Endothelial cell of umbilical vein (primary cell): ENCODE data around the gene TRIM49D2. TPM values are rescaled to one million over a fixed set of nuclear protein-coding genes. Genes with fewer than 3 reads are reported as not detected.
"Not testable (repeated sequence)": the region's sequence is repeated elsewhere in the genome, so short reads cannot be mapped to it uniquely, and the experiment has no call there.

Experiments used
- BruUV-seq: library from RNA; stranded (reverse); fragments of 400-500 nt; replicated peaks from 2 replicates; lab custom pipeline; 2021; lab: Mats Ljungman, UMichigan
- CTCF ChIA-PET: fragments of 300-600, 350-600 bp; sonication (Branson Sonifier 250); formaldehyde crosslinking; loops from one replicate; lab custom pipeline; 2021; ENCODE audit warnings: antibody characterized with exemption, inconsistent platforms; lab: Charles Lee
- POLR2A ChIA-PET: fragments of 300-600, 350-600 bp; sonication (Branson Sonifier 250); formaldehyde crosslinking; loops from one replicate; lab custom pipeline; 2021; ENCODE audit warnings: antibody characterized with exemption, inconsistent platforms; lab: Charles Lee
- DNase-seq: peaks from one replicate; pipeline ENCODE4 v3.0.0-alpha.2; 2011; ENCODE audit warnings: low read depth, low spot score
- FAIRE-seq: peaks from 2 replicates; lab custom pipeline; 2011; peaks lifted over from hg19 to GRCh38; lab: Jason Lieb, UNC
- H2AFZ ChIP-seq: 2 replicates; pipeline ENCODE4 v1.6.0; 2012; ENCODE audit warnings: low read depth, low read length, control low read depth, inconsistent platforms
- H3K27ac ChIP-seq: 2 replicates; pipeline ENCODE4 v1.5.1; 2011; ENCODE audit warnings: low read depth, mild to moderate bottlenecking, control low read depth, low read length, moderate library complexity; ENCODE audit not compliant: insufficient read depth
- H3K27me3 ChIP-seq, 2 experiments: 2 replicates each; pipeline versions ENCODE4 v1.6.0 to v1.6.1; 2011; ENCODE audit warnings: low read length in 2 of 2, mixed read lengths in 1 of 2; ENCODE audit not compliant: control insufficient read depth in 2 of 2, insufficient read depth in 2 of 2
- H3K36me3 ChIP-seq, 2 experiments: 2 replicates in 1 of 2; 3 replicates in 1 of 2; pipeline ENCODE4 v1.5.1; 2011; ENCODE audit warnings: low read length in 2 of 2, mild to moderate bottlenecking in 1 of 2, moderate library complexity in 1 of 2; ENCODE audit not compliant: control insufficient read depth in 2 of 2, insufficient read depth in 2 of 2; ENCODE audit errors: extremely low read depth in 1 of 2
- H3K4me1 ChIP-seq: 3 replicates; pipeline ENCODE4 v1.5.1; 2011; ENCODE audit warnings: mild to moderate bottlenecking, low read length; ENCODE audit not compliant: control insufficient read depth, insufficient read depth; ENCODE audit errors: extremely low read depth
- H3K4me2 ChIP-seq: 2 replicates; pipeline ENCODE4 v1.6.1; 2011; ENCODE audit warnings: low read length, control low read depth, mixed read lengths; ENCODE audit not compliant: insufficient read depth
- H3K4me3 ChIP-seq, 3 experiments: fragments of 200-600 bp in 1 of 3; sonication (generic), shearing (Covaris generic) in 1 of 3; replicated peaks in 1 of 3; 2 replicates each; pipeline ENCODE4 v1.5.1; 2011 to 2016; ENCODE audit warnings: control low read depth in 3 of 3, low read length in 3 of 3, mild to moderate bottlenecking in 2 of 3, inconsistent platforms in 1 of 3, low read depth in 1 of 3, moderate library complexity in 1 of 3; ENCODE audit not compliant: insufficient read depth in 1 of 3
- H3K79me2 ChIP-seq: 2 replicates; pipeline ENCODE4 v1.6.0; 2012; ENCODE audit warnings: low read length, inconsistent platforms; ENCODE audit not compliant: control insufficient read depth, insufficient read depth
- H3K9ac ChIP-seq: replicated peaks from 2 replicates; pipeline ENCODE3; 2011; ENCODE audit warnings: low read length, control low read depth; ENCODE audit not compliant: insufficient read depth; ENCODE audit errors: extremely low read depth
- H3K9me1 ChIP-seq: replicated peaks from 3 replicates; pipeline ENCODE4 v1.6.0; 2011; ENCODE audit warnings: mild to moderate bottlenecking, low read length; ENCODE audit not compliant: control insufficient read depth, insufficient read depth; ENCODE audit errors: extremely low read depth
- H3K9me3 ChIP-seq: replicated peaks from 2 replicates; pipeline ENCODE4 v1.5.1; 2012; ENCODE audit warnings: low read length, inconsistent platforms; ENCODE audit not compliant: control insufficient read depth, insufficient read depth
- H4K20me1 ChIP-seq: replicated peaks from 2 replicates; pipeline ENCODE3; 2011; ENCODE audit warnings: mild to moderate bottlenecking, low read length; ENCODE audit not compliant: control insufficient read depth, insufficient read depth; ENCODE audit errors: extremely low read depth
- EZH2 ChIP-seq: IDR thresholded peaks from 2 replicates; pipeline ENCODE4 v1.6.1; 2012; ENCODE audit warnings: borderline replicate concordance, low read depth, mild to moderate bottlenecking, moderate library complexity, low read length, inconsistent platforms; ENCODE audit not compliant: severe bottlenecking
- FOS ChIP-seq: IDR thresholded peaks from 2 replicates; pipeline ENCODE4 v1.6.1; 2011; ENCODE audit warnings: mild to moderate bottlenecking, low read length, moderate library complexity, borderline replicate concordance; ENCODE audit not compliant: insufficient read depth
- GATA2 ChIP-seq: IDR thresholded peaks from 2 replicates; pipeline ENCODE4 v1.7.0; 2011; ENCODE audit warnings: low read depth, mild to moderate bottlenecking, moderate library complexity, mixed read lengths, low read length; ENCODE audit not compliant: insufficient read length, insufficient read depth
- JUN ChIP-seq: IDR thresholded peaks from 2 replicates; pipeline ENCODE4 v1.6.1; 2011; ENCODE audit warnings: borderline replicate concordance, low read depth; ENCODE audit not compliant: insufficient read length, insufficient read depth
- MYC ChIP-seq: IDR thresholded peaks from one replicate; pipeline ENCODE4 v1.6.1; 2011; ENCODE audit warnings: mild to moderate bottlenecking, low read depth, low read length
- POLR2A ChIP-seq: IDR thresholded peaks from 2 replicates; pipeline ENCODE4 v1.6.1; 2012; ENCODE audit warnings: low read depth, mild to moderate bottlenecking, control low read depth, low read length
- POLR2AphosphoS5 ChIP-seq: IDR thresholded peaks from 2 replicates; pipeline ENCODE4 v1.6.1; 2012; ENCODE audit warnings: low read depth, mild to moderate bottlenecking, control low read depth, low read length, moderate library complexity; ENCODE audit not compliant: insufficient read depth
- dilution Hi-C: fragments of 300-500 bp; cut with MboI; formaldehyde crosslinking; loops from one replicate; pipeline ENCODE4 v1.15.0; 2019; ENCODE audit warnings: low sequenced_read_pairs; ENCODE audit not compliant: extremely low pct_ligation_motif_present
- intact Hi-C: fragments of 100-400 bp; cut with micrococcal nuclease; formaldehyde crosslinking; loops from one replicate; pipeline ENCODE4 v1.10.0; 2022
- polyA plus RNA-seq, 4 experiments: library from polyadenylated mRNA; depleted of rRNA in 3 of 4; stranded (reverse) in 3 of 4; unstranded in 1 of 4; fragments of >200 nt; gene quantifications; 2 replicates each; pipeline versions ENCODE4 v1.2.1 to v1.2.3, GENCODE V29; 2011 to 2012; ENCODE audit warnings: missing spikeins in 1 of 4
- total RNA-seq: library from RNA; stranded (reverse); gene quantifications from 2 replicates; pipeline ENCODE4 v1.2.3, GENCODE V29; 2021
- TF ChIP-seq, protein P1 (sequence below): IDR thresholded peaks from 2 replicates; pipeline ENCODE4 v1.6.1; 2011; ENCODE audit not compliant: insufficient read depth, insufficient read length
- TF ChIP-seq, protein P2 (sequence below), 2 donors: IDR thresholded peaks; 1 replicate in 1 of 2; 2 replicates in 1 of 2; pipeline ENCODE4 v1.5.1; 2011; ENCODE audit warnings: low read length in 2 of 2, mild to moderate bottlenecking in 2 of 2, moderate library complexity in 2 of 2, control low read depth in 1 of 2, inconsistent platforms in 1 of 2, low read depth in 1 of 2; ENCODE audit not compliant: insufficient read depth in 1 of 2; ENCODE audit errors: extremely low read depth in 1 of 2

Gene TRIM49D2
- total and polyA plus RNA-seq, 2 donors (not counting 3 experiments of a cell fraction or from before 2014, with no cell fraction given) = not detected

GRCh38 chr11:89922195-89922660, 1.6 kb upstream of the TRIM49D2 start, which contains the start of gene TRIM49D1:
TRIM49D1 (minus strand) TSS chr11:89922245; CDS start chr11:89917710, 4,535 bp downstream.
- Histone ChIP-seq H3K27ac (no peak within 1 kb of the TSS), H2AFZ (no peak within 1 kb of the TSS), H3K79me2 (no peaks in the 10 kb centered on the region), H3K9ac (no peak within 1 kb of the TSS), H3K27me3 (no peaks in the 10 kb centered on the region), H3K4me1 (no peaks in the 10 kb centered on the region), H4K20me1 (no peaks in the 10 kb centered on the region), H3K4me3 (no peak within 1 kb of the TSS), H3K36me3 (no peaks in the 10 kb centered on the region), H3K9me1 (no peaks in the 10 kb centered on the region), H3K9me3 (no peaks in the 10 kb centered on the region), H3K4me2 (no peak within 1 kb of the TSS)
- FAIRE-seq (no peak), DNase-seq (no peak)
- ChIA-PET CTCF (no interaction called here), POLR2A (no interaction called here)
- BruUV-seq = no TSS peak
- TF ChIP-seq GATA2 (no peak), JUN (no peak), FOS (no peak), MYC (no peak), POLR2AphosphoS5 (no peak), EZH2 (no peak), POLR2A (no peak)
- TF ChIP-seq, protein P1, sequence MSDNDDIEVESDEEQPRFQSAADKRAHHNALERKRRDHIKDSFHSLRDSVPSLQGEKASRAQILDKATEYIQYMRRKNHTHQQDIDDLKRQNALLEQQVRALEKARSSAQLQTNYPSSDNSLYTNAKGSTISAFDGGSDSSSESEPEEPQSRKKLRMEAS = no peak
- TF ChIP-seq, protein P2, sequence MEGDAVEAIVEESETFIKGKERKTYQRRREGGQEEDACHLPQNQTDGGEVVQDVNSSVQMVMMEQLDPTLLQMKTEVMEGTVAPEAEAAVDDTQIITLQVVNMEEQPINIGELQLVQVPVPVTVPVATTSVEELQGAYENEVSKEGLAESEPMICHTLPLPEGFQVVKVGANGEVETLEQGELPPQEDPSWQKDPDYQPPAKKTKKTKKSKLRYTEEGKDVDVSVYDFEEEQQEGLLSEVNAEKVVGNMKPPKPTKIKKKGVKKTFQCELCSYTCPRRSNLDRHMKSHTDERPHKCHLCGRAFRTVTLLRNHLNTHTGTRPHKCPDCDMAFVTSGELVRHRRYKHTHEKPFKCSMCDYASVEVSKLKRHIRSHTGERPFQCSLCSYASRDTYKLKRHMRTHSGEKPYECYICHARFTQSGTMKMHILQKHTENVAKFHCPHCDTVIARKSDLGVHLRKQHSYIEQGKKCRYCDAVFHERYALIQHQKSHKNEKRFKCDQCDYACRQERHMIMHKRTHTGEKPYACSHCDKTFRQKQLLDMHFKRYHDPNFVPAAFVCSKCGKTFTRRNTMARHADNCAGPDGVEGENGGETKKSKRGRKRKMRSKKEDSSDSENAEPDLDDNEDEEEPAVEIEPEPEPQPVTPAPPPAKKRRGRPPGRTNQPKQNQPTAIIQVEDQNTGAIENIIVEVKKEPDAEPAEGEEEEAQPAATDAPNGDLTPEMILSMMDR (IDR thresholded peaks at IDR 0.05; ENCODE audit: extremely low read depth in 1 of 2, insufficient read depth in 1 of 2, low read depth in 1 of 2, low read length in 2 of 2) = no peak
- dilution Hi-C loops = no loop called here
- intact Hi-C loops = no loop called here

GRCh38 chr11:89960833-89961232, 37.0 kb downstream of the TRIM49D2 start:
- H3K9ac ChIP-seq, H3K4me2 ChIP-seq, H3K36me3 ChIP-seq, H3K9me3 ChIP-seq, H3K9me1 ChIP-seq, H3K27ac ChIP-seq, H3K4me1 ChIP-seq, DNase-seq, FAIRE-seq, BruUV-seq, H2AFZ ChIP-seq, POLR2A ChIA-PET, CTCF ChIA-PET, H3K27me3 ChIP-seq, H4K20me1 ChIP-seq, dilution Hi-C loops, H3K4me3 ChIP-seq, intact Hi-C loops, H3K79me2 ChIP-seq: not testable (repeated sequence)

- H4K20me1 ChIP-seq, H2AFZ ChIP-seq, H3K9me1 ChIP-seq, POLR2A ChIA-PET, dilution Hi-C loops, H3K9me3 ChIP-seq, intact Hi-C loops, FAIRE-seq, CTCF ChIA-PET, H3K36me3 ChIP-seq, H3K4me2 ChIP-seq, DNase-seq, H3K27me3 ChIP-seq, H3K4me1 ChIP-seq, H3K4me3 ChIP-seq, BruUV-seq, H3K79me2 ChIP-seq, H3K27ac ChIP-seq, H3K9ac ChIP-seq: not testable (repeated sequence)
Measured at GRCh38 chr11:89965737-89966136, 41.9 kb downstream of the TRIM49D2 start, which contains the start of gene TRIM64. TRIM64 (plus strand) TSS chr11:89966037; CDS start chr11:89968504, 2,467 bp downstream.
